GOT3 (cell line): ENCODE results near the gene LMO2.

Experiments
- DNase-seq: peaks from one replicate; lab custom pipeline; 2025; ENCODE audit warnings: mixed read lengths; lab: John Stamatoyannopoulos, UW

Gene LMO2

GRCh38 chr11:33887886-33888285 is 4.0 kb downstream of the LMO2 start:
- no peak for DNase-seq

DNA sequence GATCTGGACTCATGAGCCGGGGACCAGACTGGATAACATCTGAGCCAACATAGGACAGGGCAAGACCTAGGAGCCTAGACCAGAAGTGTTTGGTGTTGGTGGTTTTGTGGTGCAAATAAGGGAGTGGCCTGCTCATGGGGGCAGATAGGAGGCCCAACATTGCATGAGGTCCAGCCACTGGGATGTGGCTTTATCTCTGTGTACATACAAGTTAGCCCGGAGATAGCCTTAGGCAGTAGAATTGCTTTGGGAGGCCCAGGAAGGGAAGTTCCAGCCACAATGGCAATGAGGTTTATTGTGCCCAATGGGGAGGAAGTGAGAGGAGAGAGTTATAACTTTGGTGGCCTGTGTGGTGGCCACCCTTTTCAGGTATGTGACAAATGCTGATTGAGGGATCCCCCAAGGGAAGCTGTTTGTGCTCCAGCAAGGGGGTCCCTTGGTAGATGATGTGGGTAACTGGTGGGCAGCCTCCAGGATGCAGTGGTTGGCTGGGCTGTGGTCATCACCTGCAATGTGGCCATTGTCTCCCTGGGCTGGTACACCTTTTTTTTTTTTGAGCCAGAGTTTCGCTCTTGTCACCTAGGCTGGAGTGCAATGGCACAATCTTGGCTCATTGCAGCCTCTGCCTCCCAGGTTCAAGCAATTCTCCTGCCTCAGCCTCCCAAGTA is 6.4 kb downstream of the LMO2 start:
- DNase-seq: no peak

DNA sequence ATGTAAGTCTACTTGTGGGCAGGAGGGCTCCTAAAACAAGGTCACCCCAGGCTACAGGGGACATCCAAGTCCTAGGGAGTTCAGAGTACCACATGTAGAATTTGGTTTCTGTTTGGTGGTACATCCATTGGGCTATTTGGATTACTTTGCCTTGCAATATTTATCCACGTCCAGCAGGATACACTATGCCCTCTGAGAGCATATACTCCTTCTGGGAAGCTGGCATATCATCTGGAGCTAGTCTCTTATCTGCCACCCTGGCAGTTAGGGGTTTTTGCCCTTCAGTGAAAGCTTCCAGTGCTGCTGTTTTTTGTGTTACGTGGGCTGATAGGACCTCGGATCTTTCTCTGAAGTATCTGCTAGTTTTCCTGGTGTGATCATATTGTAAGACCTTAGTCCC is 7.3 kb downstream of the LMO2 start:
- DNase-seq: no peak

- no peak for DNase-seq
These were observed 7.8 kb downstream of the LMO2 start for GRCh38 chr11:33884035-33884434.

DNA sequence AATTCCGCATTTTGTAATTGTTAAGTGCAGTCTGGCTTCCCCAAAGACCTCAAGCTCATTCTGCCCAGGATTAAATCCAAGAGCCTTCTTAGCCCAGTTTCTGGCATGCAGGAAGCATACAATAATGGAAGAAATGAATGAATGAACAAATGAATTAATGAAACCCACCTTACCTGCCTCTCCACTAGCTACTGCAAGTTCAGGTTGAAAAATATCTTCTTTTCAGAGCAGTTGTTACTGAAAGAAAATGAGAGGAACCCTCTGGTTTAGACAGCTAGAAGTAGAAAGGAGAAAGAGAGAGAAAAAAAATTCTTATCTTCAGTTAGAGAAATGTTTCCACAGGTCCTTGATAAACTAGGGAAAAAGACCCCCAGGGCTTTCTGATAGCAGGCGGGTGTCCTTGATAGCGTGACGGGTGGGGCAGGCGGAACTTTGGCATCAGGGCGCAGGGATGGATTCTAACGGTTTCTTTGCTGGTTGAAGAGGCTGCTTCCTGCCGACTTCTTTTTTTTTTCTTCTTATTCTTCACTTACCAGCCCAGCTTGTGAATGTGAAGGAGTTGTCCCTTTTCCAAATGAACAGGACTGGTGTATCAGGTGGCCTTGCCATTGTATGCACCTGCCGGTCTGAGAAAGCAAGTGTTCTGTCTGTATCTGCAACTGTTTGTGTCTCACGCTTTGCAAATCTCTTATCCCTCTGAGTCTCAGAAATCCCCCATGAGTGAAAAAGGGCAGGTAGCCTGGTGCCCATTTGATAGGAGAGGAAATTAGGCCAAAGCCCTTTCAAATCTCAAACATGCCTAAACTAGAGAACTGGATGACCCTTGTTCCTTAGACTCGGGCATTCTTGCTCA is 10.0 kb downstream of the LMO2 start:
- DNase-seq: no peak

GRCh38 chr11:33880979-33881378 is 10.9 kb downstream of the LMO2 start:
- no peak for DNase-seq

DNA sequence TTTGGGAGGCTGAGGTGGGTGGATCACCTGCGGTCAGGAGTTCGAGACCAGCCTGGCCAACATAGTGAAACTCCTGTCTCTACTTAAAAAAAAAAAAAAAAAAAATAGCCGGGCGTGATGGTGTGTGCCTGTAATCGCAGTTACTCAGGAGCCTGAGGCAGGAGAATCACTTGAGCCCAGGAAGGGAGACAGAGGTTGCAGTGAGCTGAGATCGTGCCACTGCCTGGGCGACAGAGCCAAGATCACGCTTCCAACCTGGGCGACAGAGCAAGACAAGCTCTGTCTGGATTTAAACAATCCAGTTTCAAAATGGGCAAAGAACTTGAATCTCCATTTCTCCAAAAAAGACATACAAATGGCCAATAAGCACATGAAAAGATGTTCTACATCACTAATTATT is 12.5 kb downstream of the LMO2 start:
- DNase-seq: no peak

- no peak for DNase-seq
These were observed 14.8 kb downstream of the LMO2 start for GRCh38 chr11:33877038-33877437.

DNA sequence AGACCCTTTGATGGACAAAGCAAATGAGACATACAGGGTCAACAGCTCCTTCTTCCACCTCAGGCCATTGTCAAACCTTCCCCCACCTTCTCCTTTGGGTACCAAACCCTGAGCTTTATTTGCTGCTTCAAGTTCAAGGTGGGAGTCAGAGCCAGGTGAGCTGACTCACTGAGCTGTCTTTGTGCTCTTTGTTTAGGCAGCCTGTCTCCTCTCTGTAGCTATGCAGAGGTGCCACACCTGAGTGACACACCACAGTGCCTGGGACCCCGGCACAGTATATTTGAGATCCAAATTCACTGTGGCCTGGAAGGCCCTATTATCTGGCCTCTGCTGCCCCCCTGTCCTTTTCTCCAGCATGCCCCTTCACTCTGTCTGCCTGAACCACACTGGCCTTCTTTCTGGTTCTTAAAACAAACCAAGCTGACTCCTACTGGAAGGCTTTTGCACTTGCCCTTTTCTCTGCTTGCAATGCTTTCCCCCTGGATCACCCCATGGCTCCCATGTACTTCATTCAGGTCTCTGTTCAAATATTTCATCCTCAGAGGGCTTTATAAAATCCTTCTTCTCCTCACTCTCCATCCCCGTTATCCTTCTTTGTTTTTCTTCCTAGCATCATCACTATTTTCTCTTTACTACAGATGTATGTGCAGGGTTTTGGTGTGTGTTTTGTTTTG is 16.1 kb downstream of the LMO2 start:
- DNase-seq: no peak

DNA sequence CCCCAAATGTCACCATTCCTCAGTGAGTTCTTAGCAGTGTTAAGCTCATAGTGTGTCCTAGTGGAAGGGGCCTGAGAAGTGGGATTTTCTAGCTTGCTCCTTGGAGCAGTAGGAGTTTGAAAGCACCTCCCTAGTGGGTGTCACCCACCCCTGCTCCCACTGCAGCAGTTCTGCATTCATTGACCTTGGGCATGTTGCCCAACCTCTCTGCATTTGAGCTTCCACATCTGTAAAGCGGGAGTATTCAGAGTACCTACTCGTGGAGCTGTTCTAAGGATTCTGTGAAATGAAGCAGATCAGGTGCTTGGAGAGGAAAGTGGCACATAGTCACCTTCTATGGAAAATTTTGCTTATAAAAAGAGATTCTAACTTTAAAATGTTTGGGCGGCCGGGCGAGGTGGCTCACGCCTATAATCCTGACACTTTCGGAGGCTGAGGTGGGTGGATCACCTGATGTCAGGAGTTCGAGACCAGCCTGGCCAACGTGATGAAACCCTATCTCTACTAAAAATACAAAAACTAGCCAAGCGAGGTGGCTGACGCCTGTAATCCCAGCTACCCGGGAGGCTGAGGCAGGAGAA is 16.9 kb downstream of the LMO2 start:
- no peak for DNase-seq

DNA sequence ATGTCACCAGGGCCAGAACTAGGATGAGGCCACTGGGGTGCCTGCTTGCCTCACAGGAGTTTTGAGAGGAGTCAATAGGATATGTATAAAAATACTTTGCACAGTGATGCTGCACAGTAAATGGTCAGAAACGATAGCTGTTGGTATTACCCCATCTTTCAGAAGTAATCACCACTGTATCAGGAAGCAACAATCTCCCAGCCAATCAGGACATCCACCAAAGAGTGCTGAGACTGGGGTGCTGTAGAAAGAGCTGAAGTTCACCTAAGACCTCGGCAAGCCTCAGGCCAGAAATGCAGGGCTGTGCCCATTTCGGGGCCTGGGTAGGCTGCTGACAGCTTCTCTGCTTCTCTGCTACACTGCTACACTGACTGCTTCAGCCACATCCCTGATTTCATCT is 17.4 kb downstream of the LMO2 start:
- DNase-seq: no peak

GRCh38 chr11:33869481-33870422 is 22.1 kb downstream of the LMO2 start:
- no peak for DNase-seq

DNA sequence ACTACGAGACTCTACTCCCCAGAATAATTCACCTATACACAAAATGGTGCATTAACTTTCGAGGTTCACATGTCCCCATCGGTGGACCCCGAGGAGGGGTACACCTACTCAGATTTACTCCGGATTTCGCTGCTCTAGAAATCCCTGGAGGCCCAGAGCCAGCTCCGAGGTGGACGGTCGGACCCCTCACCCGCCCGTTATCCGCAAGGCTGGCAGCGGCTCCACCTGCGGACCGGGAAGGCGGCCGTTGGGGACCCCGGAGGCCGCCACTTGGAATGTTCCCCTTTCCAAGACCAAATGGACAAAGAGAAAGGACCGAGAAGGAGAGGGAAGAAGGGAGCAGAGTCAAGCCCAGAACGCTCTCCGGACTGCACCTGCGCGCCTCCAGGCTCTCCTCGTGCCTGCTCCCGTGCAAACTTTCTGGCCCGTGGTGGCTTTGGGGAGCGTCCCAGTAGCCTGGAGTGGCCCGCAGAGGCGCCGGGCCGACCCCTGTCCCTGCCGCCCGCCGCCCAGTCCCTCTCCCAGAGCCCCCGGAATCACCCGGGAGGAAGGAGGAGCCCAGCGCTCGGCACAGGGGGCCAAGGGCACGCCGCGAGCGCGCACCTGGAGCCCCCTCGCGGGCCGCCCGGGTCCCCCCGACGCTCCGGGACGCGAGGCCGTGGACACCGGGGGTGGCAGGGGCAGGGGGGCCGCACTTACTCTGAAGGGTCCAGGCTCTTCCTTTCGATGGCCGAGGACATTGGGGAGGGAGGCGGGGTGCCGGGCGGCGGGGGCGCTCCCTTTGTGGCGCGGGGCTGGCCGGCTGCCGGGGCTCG is 23.0 kb downstream of the LMO2 start:
- DNase-seq: no peak

DNA sequence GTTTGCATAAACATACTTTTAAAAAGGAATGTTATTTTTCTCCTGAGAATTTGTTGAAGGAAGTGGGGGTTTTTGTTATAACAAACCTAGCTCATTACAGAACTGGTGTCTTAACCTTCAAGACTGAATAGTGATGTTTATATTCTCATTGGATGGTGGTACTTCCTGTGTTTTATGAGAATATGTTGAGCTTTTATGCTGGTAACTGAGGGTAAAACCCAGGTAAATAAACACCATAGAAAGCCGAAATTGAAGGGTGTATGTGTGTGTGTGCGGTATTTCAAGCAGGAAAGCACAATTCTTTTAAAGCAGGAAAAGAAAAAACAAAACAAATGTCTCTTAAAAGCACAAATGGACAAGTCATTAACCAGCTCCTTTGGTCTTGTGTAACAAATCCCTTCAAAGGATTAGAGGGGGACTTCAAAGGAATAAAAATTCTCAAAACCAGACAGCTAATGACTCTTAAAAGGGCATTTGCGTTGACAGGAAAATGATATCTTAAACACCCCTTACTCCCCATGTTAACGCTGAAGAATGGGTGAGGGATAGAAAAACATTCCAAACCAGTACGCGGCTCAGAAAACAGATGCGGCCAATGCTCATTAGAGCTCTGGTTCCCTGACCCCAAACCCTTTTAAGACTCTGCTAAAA is 23.8 kb downstream of the LMO2 start:
- DNase-seq: no peak

DNA sequence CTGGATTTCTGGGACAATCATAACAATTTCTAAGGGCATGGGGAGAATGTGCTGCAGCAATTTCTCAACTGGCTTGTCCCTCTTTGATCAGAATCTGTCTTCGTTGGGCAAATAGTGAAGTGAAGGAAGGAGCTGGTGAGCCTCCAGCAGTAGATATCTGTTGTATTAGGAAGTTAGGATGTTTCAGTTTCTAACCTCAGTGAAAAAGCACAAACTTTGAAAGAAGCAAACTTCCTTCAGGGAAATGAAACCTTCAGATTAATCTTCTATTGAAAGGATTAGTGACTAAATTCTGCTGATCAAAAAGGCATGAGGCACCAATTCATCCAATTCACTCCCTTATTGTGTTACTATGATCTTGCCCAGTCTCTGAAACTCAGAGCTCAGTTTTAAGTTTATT is 24.3 kb downstream of the LMO2 start:
- no peak for DNase-seq

DNA sequence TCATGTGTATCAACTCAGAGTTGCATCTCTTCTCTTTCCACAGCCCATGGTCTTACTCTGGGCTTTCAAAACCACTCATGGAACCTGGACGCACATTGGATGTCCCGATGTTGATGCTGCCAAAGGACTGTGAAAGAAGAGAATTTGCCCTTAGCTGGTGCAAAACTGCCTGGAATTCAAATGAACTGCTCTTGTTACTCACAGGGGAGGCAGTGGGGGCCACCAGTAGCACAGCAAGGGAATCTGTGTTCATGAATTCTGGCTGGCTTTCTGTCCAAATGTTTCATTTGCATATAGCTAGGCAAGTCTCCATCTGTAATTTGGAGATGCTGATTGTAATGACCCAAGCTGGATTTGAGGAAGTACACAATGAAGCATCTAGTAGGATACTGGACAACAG is 24.9 kb downstream of the LMO2 start:
- DNase-seq: no peak

- no peak for DNase-seq
These were observed 27.4 kb downstream of the LMO2 start for GRCh38 chr11:33864479-33864878.

DNA sequence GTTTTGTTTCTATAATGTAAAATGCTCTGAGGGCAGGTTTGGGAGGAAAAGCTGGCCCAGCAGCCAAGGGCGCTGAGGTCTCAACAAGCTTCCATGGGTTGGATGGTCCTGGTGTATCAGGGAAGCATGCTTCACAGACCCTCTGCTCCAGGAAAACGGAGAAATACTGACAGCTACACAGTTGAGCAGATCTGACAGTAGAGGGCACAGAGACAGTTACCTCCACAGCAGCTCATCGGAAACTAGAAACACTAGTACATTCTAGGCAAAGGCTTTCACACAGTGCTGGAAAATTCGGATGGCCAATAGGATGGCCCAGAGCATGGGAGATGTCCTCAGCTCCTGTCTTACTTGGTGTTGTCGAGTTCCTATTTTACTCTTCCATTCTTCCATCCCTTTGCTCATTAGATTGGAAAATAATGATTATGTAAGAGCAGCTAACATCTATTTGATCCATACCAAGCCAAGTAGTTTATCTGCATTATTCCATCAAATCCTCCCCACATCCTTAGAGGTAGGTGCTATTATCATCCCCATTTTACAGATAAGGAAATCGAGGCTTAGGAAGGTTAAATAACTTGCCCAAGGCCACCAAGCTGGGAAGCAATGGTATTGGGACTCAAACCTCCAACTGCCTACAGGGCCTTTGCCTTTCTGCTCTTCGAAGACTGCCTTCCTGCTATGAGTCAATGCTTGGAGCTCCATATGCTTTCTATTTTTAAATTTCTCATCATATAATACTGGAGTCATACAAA is 28.3 kb downstream of the LMO2 start:
- DNase-seq: no peak

- DNase-seq: no peak
These were observed 29.8 kb downstream of the LMO2 start for GRCh38 chr11:33861941-33862589.
